ENCODE results near the gene HOXA9. TPM values are rescaled to one million over a fixed set of nuclear protein-coding genes. Genes with fewer than 3 reads are reported as not detected.

The HOXA9 gene
- total RNA-seq, 1 donor from 2014 or later: 0.80 TPM

DNA sequence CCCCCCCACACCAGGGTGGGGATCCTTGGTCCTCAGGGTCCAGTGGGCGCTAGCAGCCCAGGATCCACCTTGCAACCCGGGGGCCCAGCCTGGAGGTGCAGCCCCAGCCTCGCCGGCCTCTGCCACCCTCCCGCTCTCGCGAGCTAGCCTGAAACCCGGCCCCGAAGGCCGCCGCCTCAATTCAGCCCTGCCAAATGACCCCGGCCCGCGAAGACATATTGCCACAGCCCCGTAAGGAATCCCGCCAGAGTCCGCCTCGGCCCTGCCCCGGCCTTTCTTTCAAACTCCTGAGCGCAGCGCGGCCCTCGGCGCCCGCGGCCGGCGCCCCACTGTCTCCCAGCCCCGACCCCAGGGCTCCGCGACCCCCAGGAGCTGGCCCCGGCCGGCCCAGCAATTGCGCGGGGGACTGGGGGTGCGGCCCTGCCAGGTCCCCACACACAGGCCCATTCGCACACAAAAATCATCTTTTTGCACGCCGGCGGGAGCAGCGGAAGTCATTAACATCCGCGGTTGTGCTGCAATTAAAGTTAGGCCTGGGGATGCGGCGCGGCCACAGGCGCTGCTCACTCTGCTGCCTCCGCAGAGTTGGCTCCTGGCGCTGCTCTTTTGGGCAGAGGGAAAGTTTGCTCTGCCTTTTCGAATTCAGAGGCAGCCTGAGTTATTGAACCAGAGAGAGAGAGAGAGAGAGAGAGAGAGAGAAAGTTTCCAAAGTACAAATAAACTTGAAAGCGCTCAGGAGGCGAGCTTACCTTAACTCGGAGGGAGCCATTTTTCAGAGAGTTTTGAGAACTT is 25.8 kb downstream of the HOXA9 start:
- H3K4me3 Mint-ChIP-seq (ENCODE audit: unreplicated experiment): no peak overlapping the region
- TF ChIP-seq, protein P1, sequence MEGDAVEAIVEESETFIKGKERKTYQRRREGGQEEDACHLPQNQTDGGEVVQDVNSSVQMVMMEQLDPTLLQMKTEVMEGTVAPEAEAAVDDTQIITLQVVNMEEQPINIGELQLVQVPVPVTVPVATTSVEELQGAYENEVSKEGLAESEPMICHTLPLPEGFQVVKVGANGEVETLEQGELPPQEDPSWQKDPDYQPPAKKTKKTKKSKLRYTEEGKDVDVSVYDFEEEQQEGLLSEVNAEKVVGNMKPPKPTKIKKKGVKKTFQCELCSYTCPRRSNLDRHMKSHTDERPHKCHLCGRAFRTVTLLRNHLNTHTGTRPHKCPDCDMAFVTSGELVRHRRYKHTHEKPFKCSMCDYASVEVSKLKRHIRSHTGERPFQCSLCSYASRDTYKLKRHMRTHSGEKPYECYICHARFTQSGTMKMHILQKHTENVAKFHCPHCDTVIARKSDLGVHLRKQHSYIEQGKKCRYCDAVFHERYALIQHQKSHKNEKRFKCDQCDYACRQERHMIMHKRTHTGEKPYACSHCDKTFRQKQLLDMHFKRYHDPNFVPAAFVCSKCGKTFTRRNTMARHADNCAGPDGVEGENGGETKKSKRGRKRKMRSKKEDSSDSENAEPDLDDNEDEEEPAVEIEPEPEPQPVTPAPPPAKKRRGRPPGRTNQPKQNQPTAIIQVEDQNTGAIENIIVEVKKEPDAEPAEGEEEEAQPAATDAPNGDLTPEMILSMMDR (IDR thresholded peaks at IDR 0.05; ENCODE audit: unreplicated experiment): no peak
- no peak overlapping the region for H3K27ac Mint-ChIP-seq (ENCODE audit: unreplicated experiment)
- peaks cover 24% of the 10 kb centered on the region for H3K27me3 Mint-ChIP-seq (ENCODE audit: unreplicated experiment)
- peaks cover 31% of the 10 kb centered on the region for H3K4me1 Mint-ChIP-seq (ENCODE audit: unreplicated experiment)
- peaks cover 4% of the 10 kb centered on the region for H3K36me3 Mint-ChIP-seq (ENCODE audit: low read depth, unreplicated experiment)
- no peaks in the 10 kb centered on the region for H3K9me3 Mint-ChIP-seq (ENCODE audit: unreplicated experiment)
- peak; percentile 38 for DNase-seq (ENCODE audit: low spot score)

DNA sequence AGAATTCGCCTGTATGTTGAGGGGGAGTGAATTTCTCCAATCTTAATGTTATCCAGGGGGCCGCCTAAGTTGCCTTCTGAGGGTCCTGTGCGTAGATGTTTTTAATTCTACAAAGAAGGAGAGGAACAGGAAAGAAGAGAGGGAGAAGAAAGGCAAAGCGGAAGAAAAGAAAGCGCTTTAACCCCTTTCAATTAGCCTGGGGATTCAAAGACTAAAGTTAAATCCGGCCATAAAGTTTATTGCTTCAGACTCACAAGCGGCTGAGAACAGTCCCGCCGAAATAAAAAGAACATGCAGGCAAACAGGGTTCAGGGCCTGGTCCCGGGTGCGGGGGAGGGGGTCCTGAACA is 26.4 kb downstream of the HOXA9 start:
- H3K4me1 Mint-ChIP-seq (ENCODE audit: unreplicated experiment): peaks cover 30% of the 10 kb centered on the region
- no peak overlapping the region for H3K4me3 Mint-ChIP-seq (ENCODE audit: unreplicated experiment)
- no peaks in the 10 kb centered on the region for H3K9me3 Mint-ChIP-seq (ENCODE audit: unreplicated experiment)
- TF ChIP-seq, protein P1 (IDR thresholded peaks at IDR 0.05; ENCODE audit: unreplicated experiment): no peak
- no peak overlapping the region for H3K27ac Mint-ChIP-seq (ENCODE audit: unreplicated experiment)
- peaks cover 4% of the 10 kb centered on the region for H3K36me3 Mint-ChIP-seq (ENCODE audit: low read depth, unreplicated experiment)
- peaks cover 21% of the 10 kb centered on the region for H3K27me3 Mint-ChIP-seq (ENCODE audit: unreplicated experiment)
- DNase-seq (ENCODE audit: low spot score): no peak

DNA sequence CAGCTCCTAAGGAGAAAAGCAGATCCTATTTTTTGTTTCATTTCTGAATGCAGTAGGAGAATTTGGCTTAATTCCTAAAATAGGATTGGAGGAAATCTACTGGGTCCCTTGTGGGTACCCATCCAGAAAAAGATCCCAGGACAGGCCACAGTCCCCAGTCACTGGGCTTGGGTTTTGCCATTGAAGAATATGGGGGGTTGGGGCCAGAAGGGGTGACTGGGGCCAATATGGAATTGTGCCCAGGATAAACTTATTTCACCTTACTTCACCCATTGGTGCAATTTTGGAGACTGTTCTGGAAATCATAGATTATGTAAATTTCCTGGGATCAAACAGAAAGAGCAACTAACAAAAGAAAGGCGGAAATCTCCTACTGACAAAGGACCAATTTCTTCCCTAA is 26.9 kb downstream of the HOXA9 start:
- Mint-ChIP-seq H3K9me3 (ENCODE audit: unreplicated experiment) (no peaks in the 10 kb centered on the region), H3K4me3 (ENCODE audit: unreplicated experiment) (no peak overlapping the region), H3K27ac (ENCODE audit: unreplicated experiment) (no peak overlapping the region), H3K4me1 (ENCODE audit: unreplicated experiment) (peaks cover 33% of the 10 kb centered on the region), H3K36me3 (ENCODE audit: low read depth, unreplicated experiment) (peaks cover 4% of the 10 kb centered on the region), H3K27me3 (ENCODE audit: unreplicated experiment) (peaks cover 24% of the 10 kb centered on the region)
- TF ChIP-seq, protein P1 (IDR thresholded peaks at IDR 0.05; ENCODE audit: unreplicated experiment): no peak
- no peak for DNase-seq (ENCODE audit: low spot score)

DNA sequence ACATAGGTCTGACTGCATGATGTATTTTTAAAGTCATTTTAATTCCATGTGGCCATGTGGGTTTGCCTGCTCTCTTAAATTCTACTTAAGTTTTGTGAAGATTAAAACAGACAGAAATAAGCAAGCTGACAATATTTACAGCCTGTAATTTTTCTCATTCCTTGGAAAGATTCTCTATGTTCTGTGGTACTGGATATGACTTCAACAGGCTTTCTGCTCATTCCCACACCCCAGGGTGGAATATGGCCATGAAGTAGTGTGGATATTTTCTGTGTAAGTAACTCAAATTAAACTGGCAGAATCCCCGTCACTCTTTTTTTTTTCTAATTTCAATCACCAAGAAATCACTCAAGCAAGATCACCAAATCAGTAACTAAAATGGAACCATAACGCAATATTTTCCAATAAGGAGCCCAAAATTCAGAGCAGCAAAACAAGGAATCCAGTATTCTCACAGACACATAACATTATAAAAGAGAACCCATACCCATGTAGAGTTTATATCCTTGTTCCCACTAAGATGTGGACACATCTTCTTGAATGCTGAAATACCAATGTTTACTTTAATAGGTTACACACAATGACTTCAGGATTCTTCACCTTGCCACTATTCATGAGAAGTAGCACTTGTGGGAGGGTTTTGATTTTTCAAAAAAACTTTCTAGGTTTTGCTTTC is 27.6 kb downstream of the HOXA9 start:
- peaks cover 4% of the 10 kb centered on the region for H3K36me3 Mint-ChIP-seq (ENCODE audit: low read depth, unreplicated experiment)
- no peak overlapping the region for H3K4me3 Mint-ChIP-seq (ENCODE audit: unreplicated experiment)
- no peak overlapping the region for H3K27ac Mint-ChIP-seq (ENCODE audit: unreplicated experiment)
- DNase-seq (ENCODE audit: low spot score): no peak
- H3K27me3 Mint-ChIP-seq (ENCODE audit: unreplicated experiment): peaks cover 27% of the 10 kb centered on the region
- TF ChIP-seq, protein P1 (IDR thresholded peaks at IDR 0.05; ENCODE audit: unreplicated experiment): no peak
- H3K9me3 Mint-ChIP-seq (ENCODE audit: unreplicated experiment): no peaks in the 10 kb centered on the region
- peaks cover 33% of the 10 kb centered on the region for H3K4me1 Mint-ChIP-seq (ENCODE audit: unreplicated experiment)

DNA sequence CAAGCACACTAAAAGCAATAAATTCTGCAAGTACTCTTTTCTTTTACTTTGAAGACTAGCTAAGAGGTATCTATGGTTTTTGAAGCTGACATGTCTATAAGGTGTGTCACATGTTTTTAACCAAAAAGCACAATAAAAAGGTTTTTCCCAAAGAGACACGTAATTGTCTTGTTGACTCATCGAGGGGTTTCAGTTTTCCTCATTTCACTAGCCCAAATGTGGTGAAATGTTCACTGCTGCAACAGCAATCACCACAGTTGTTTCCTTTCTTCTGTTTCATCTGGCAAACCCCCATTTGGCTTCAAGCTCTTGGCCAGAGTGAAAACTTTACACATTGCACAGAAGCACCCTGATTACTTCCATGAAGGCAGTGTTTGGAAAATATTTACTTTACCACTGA is 30.9 kb downstream of the HOXA9 start:
- no peak overlapping the region for H3K4me3 Mint-ChIP-seq (ENCODE audit: unreplicated experiment)
- H3K4me1 Mint-ChIP-seq (ENCODE audit: unreplicated experiment): peaks cover 23% of the 10 kb centered on the region
- H3K27me3 Mint-ChIP-seq (ENCODE audit: unreplicated experiment): peaks cover 29% of the 10 kb centered on the region
- TF ChIP-seq, protein P1 (IDR thresholded peaks at IDR 0.05; ENCODE audit: unreplicated experiment): no peak
- DNase-seq (ENCODE audit: low spot score): no peak
- H3K9me3 Mint-ChIP-seq (ENCODE audit: unreplicated experiment): no peaks in the 10 kb centered on the region
- H3K36me3 Mint-ChIP-seq (ENCODE audit: low read depth, unreplicated experiment): no peaks in the 10 kb centered on the region
- no peak overlapping the region for H3K27ac Mint-ChIP-seq (ENCODE audit: unreplicated experiment)
